CD4-positive, alpha-beta memory T cell (primary cell): ENCODE measurements around the gene PRAME. TPM values are rescaled to one million over a fixed set of nuclear protein-coding genes. Genes with fewer than 3 reads are reported as not detected.

Experiments used
- CTCF ChIA-PET: fragments of 350-600 bp; sonication (Branson Sonifier 250); formaldehyde crosslinking; loops from one replicate; lab custom pipeline; 2021; ENCODE audit warnings: inconsistent platforms; ENCODE audit not compliant: partially characterized antibody; lab: Charles Lee
- POLR2A ChIA-PET: fragments of 350-600 bp; sonication (Branson Sonifier 250); formaldehyde crosslinking; loops from one replicate; lab custom pipeline; 2021; ENCODE audit not compliant: partially characterized antibody; lab: Charles Lee
- DNase-seq, 5 donors: peaks; one replicate each; pipeline versions ENCODE4 v3.0.0 to v3.0.0-alpha.2; 2020 to 2022; ENCODE audit warnings: mixed read lengths in 1 of 5
- H3K27ac ChIP-seq: one replicate; pipeline ENCODE4 v1.7.0; 2013; ENCODE audit warnings: low read depth, low read length
- H3K27me3 ChIP-seq: 2 replicates; pipeline ENCODE4 v1.7.0; 2013; ENCODE audit warnings: mild to moderate bottlenecking, low read length, moderate library complexity; ENCODE audit not compliant: insufficient read depth
- H3K36me3 ChIP-seq: 2 replicates; pipeline ENCODE4 v1.7.0; 2013; ENCODE audit warnings: mild to moderate bottlenecking, low read length, moderate library complexity; ENCODE audit not compliant: insufficient read depth
- H3K4me1 ChIP-seq: 2 replicates; pipeline ENCODE4 v1.7.0; 2013; ENCODE audit warnings: mild to moderate bottlenecking, low read length, moderate library complexity; ENCODE audit not compliant: insufficient read depth
- H3K4me3 ChIP-seq, 2 donors: one replicate each; pipeline ENCODE4 v1.7.0; 2013; ENCODE audit warnings: low read length in 2 of 2, mild to moderate bottlenecking in 1 of 2
- H3K9me3 ChIP-seq, 2 donors: one replicate each; pipeline ENCODE4 v1.7.0; 2013; ENCODE audit warnings: low read length in 2 of 2, control low read depth in 1 of 2; ENCODE audit not compliant: control insufficient read depth in 1 of 2
- H3K27ac Mint-ChIP-seq, 7 donors: one replicate each; pipeline ENCODE4 v1.8.0; 2020 to 2021; ENCODE audit warnings: mixed read lengths in 7 of 7, mild to moderate bottlenecking in 6 of 7, inconsistent platforms in 3 of 7, moderate library complexity in 3 of 7
- H3K27me3 Mint-ChIP-seq, 2 donors: one replicate each; pipeline ENCODE4 v1.8.0; 2020 to 2021; ENCODE audit warnings: mixed read lengths in 2 of 2
- H3K36me3 Mint-ChIP-seq, 2 donors: one replicate each; pipeline ENCODE4 v1.8.0; 2020 to 2021; ENCODE audit warnings: mixed read lengths in 2 of 2, inconsistent platforms in 1 of 2, mild to moderate bottlenecking in 1 of 2
- H3K4me1 Mint-ChIP-seq, 4 donors: one replicate each; pipeline ENCODE4 v1.8.0; 2020 to 2021; ENCODE audit warnings: mixed read lengths in 4 of 4, mild to moderate bottlenecking in 1 of 4
- H3K4me3 Mint-ChIP-seq, 8 donors: one replicate each; pipeline ENCODE4 v1.8.0; 2020 to 2021; ENCODE audit warnings: mixed read lengths in 8 of 8, mild to moderate bottlenecking in 7 of 8, moderate library complexity in 6 of 8, inconsistent platforms in 3 of 8
- H3K9me3 Mint-ChIP-seq, 8 donors: one replicate each; pipeline ENCODE4 v1.8.0; 2020 to 2021; ENCODE audit warnings: mixed read lengths in 8 of 8, mild to moderate bottlenecking in 5 of 8, inconsistent platforms in 3 of 8, moderate library complexity in 1 of 8
- intact Hi-C: fragments of 100-400 bp; cut with micrococcal nuclease; formaldehyde crosslinking; loops from one replicate; pipeline ENCODE4 v1.15.1; 2023
- polyA plus RNA-seq, 2 donors: library from polyadenylated mRNA; unstranded; fragments of 300-500 nt; fragmentation: Illumina TruSeq; gene quantifications; one replicate each; pipeline ENCODE4 v1.2.3, GENCODE V29; 2021
- total RNA-seq, 2 experiments: library from RNA; stranded (reverse); gene quantifications; one replicate each; pipeline ENCODE4 v1.2.3, GENCODE V29; 2021

Gene PRAME
- total and polyA plus RNA-seq, 4 experiments from 2014 or later: not detected

- Histone ChIP-seq H3K27ac (no peak overlapping the region), H3K27me3 (no peaks in the 10 kb centered on the region), H3K36me3 (no peaks in the 10 kb centered on the region), H3K4me3 (no peak overlapping the region), H3K9me3 (no peaks in the 10 kb centered on the region), H3K4me1 (no peaks in the 10 kb centered on the region)
- intact Hi-C loops: no loop called here
- no peaks in the 10 kb centered on the region for H3K36me3 Mint-ChIP-seq
- H3K9me3 Mint-ChIP-seq: no peaks in the 10 kb centered on the region
- peaks cover 13 to 21% of the 10 kb centered on the region in 2 donors for H3K27me3 Mint-ChIP-seq
- DNase-seq: no peak
- no peaks in the 10 kb centered on the region for H3K4me1 Mint-ChIP-seq
- no peak overlapping the region for H3K27ac Mint-ChIP-seq
- H3K4me3 Mint-ChIP-seq: no peak overlapping the region
- POLR2A ChIA-PET: no interaction called here
- CTCF ChIA-PET: no interaction called here
These were observed 30.3 kb downstream of the PRAME start for GRCh38 chr22:22528780-22529179.

DNA sequence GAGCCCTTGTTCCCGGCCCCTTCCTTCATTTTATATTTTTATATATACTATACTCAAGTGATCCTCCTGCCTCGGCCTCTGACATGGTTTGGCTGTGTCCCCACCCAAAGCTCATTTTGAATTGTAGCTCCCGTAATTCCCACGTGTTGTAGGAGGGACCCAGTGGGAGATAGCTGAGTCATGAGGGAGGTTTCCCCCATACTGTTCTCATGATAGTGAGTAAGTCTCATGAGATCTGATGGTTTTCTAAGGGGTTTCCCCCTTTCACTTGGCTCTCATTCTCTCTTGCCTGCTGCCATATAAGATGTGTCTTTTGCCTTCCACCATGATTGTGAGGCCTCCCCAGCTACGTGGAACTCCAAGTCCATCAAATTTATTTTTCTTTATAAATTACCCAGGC lies 31.8 kb downstream of the PRAME start:
- CTCF ChIA-PET: interaction anchor here (0.9 to 1.2 kb wide), 2 partner anchors 18 to 23 kb away, joined by 3 read pairs; no protein-coding TSS in a partner anchor
- Histone ChIP-seq H3K36me3 (no peaks in the 10 kb centered on the region), H3K27me3 (no peaks in the 10 kb centered on the region), H3K27ac (no peak overlapping the region), H3K4me3 (no peak overlapping the region), H3K9me3 (no peaks in the 10 kb centered on the region), H3K4me1 (no peaks in the 10 kb centered on the region)
- intact Hi-C loops: no loop called here
- Mint-ChIP-seq H3K9me3 (peaks cover 0 to 2% (median 0%) of the 10 kb centered on the region in 8 donors), H3K4me1 (no peaks in the 10 kb centered on the region), H3K27me3 (peaks cover 10 to 25% of the 10 kb centered on the region in 2 donors), H3K27ac (no peak overlapping the region), H3K4me3 (no peak overlapping the region), H3K36me3 (no peaks in the 10 kb centered on the region)
- no peak for DNase-seq
- POLR2A ChIA-PET: no interaction called here

- Histone ChIP-seq H3K4me3 (no peak overlapping the region), H3K4me1 (peaks cover 6% of the 10 kb centered on the region), H3K27ac (no peak overlapping the region), H3K36me3 (no peaks in the 10 kb centered on the region), H3K27me3 (no peaks in the 10 kb centered on the region), H3K9me3 (no peaks in the 10 kb centered on the region)
- Mint-ChIP-seq H3K27me3 (peaks cover 10 to 25% of the 10 kb centered on the region in 2 donors), H3K9me3 (peaks cover 0 to 2% (median 0%) of the 10 kb centered on the region in 8 donors), H3K4me3 (no peak overlapping the region), H3K4me1 (no peaks in the 10 kb centered on the region), H3K36me3 (no peaks in the 10 kb centered on the region), H3K27ac (no peak overlapping the region)
- POLR2A ChIA-PET: no interaction called here
- CTCF ChIA-PET: interaction anchor here (0.9 kb wide), 1 partner anchor 22 kb away, joined by 3 read pairs; no protein-coding TSS in a partner anchor
- no peak for DNase-seq
- intact Hi-C loops: no loop called here
These were observed 32.7 kb downstream of the PRAME start for GRCh38 chr22:22526125-22526912.

DNA sequence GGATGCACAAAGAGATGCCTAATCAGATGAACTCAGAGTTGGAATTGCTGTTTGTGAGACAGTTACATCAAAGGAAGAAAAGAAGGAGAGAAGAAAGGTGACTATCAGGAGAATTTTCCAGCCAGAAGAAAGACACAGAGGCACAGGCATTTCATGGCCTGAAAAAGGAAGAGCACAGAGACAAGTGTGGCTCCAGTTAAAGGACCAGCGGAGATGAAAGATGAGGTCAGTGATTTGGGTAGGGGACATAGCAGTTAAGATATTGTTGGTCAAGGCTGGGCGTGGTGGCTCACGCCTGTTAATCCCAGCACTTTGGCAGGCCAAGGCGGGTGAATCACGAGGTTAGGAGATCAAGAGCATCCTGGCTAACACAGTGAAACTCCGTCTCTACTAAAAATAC lies 35.6 kb downstream of the PRAME start:
- Histone ChIP-seq H3K36me3 (no peaks in the 10 kb centered on the region), H3K9me3 (no peaks in the 10 kb centered on the region), H3K27ac (no peak overlapping the region), H3K4me1 (peaks cover 15% of the 10 kb centered on the region), H3K4me3 (no peak overlapping the region), H3K27me3 (no peaks in the 10 kb centered on the region)
- Mint-ChIP-seq H3K4me3 (no peak overlapping the region), H3K4me1 (peaks cover 0 to 4% (median 0%) of the 10 kb centered on the region in 4 donors), H3K27ac (no peak overlapping the region), H3K27me3 (peaks cover 7 to 20% of the 10 kb centered on the region in 2 donors), H3K9me3 (peaks cover 0 to 2% (median 0%) of the 10 kb centered on the region in 8 donors), H3K36me3 (no peaks in the 10 kb centered on the region)
- ChIA-PET CTCF (no interaction called here), POLR2A (no interaction called here)
- no peak for DNase-seq
- intact Hi-C loops: no loop called here

GRCh38 chr22:22521631-22522030 lies 37.4 kb downstream of the PRAME start:
- intact Hi-C loops: no loop called here
- peaks cover 7 to 22% of the 10 kb centered on the region in 2 donors for H3K27me3 Mint-ChIP-seq
- CTCF ChIA-PET: no interaction called here

DNA sequence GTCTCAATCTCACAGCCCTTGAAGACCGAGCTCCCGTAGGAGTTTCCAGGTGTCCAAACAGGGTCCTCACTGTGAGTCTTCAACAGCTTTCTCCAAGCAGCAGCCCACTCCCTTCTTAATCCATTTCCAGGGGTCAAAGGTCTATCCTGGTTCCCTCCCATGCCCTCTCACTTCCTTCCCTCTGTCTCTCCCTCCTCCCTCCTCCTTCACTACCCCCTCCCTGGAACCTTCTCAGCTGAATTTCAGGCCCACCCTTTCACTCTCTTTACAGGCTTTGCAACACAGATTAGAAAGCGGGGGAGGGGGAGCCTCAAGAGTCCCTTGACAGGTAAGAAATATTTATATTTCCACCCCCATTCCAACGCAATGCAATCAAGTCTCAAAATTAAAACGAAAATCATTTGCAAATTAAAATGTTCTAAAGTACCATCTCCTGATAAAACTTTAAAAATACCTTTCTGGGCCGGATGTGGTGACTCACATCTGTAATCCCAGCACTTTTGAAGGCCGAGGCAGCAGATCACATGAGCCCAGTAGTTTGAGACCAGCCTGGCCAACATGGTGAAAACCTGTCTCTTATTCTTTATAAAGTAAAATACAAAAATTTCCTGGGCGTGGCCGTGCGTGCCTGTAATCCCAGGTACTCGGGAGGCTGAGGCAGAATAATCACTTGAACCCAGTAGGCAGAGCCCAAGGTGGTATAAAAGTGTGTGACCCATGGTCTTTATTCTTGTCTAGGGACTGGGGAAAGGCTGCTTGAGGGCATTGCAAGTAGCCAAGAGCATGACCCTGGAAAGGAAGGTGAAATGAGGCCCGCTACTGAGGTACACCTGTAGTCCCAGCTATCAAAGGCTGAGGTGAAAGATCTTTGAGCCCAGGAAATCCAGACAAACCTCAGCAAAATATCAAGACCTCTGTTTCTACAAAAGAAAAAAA lies 38.1 kb downstream of the PRAME start:
- H3K27ac ChIP-seq: no peak overlapping the region
- Mint-ChIP-seq H3K27me3 (peaks cover 7 to 21% of the 10 kb centered on the region in 2 donors), H3K4me1 (peaks cover 0 to 4% (median 0%) of the 10 kb centered on the region in 4 donors), H3K9me3 (peaks cover 0 to 2% (median 0%) of the 10 kb centered on the region in 8 donors), H3K27ac (no peak overlapping the region), H3K4me3 (no peak overlapping the region), H3K36me3 (no peaks in the 10 kb centered on the region)
- CTCF ChIA-PET: interaction anchor here (0.6 to 2.4 kb wide), 2 partner anchors 12 to 17 kb away, joined by 4 to 9 read pairs; partner anchors contain the start of gene ZNF280B
- no peaks in the 10 kb centered on the region for H3K27me3 ChIP-seq
- H3K4me1 ChIP-seq: peaks cover 15% of the 10 kb centered on the region
- no peaks in the 10 kb centered on the region for H3K9me3 ChIP-seq
- intact Hi-C loops: no loop called here
- POLR2A ChIA-PET: no interaction called here
- DNase-seq: no peak
- H3K36me3 ChIP-seq: no peaks in the 10 kb centered on the region
- H3K4me3 ChIP-seq: no peak overlapping the region

More at GRCh38 chr22:22521631-22522030, 37.4 kb downstream of the PRAME start:
- Histone ChIP-seq H3K4me1 (peaks cover 15% of the 10 kb centered on the region), H3K27ac (no peak overlapping the region), H3K36me3 (no peaks in the 10 kb centered on the region), H3K4me3 (no peak overlapping the region), H3K27me3 (no peaks in the 10 kb centered on the region), H3K9me3 (no peaks in the 10 kb centered on the region)
- no peaks in the 10 kb centered on the region for H3K36me3 Mint-ChIP-seq
- DNase-seq: no peak
- peaks cover 0 to 2% (median 0%) of the 10 kb centered on the region in 8 donors for H3K9me3 Mint-ChIP-seq
- POLR2A ChIA-PET: interaction anchor here (0.6 kb wide), 1 partner anchor 1485 kb away, joined by 3 read pairs; no protein-coding TSS in a partner anchor
- peaks cover 0 to 4% (median 0%) of the 10 kb centered on the region in 4 donors for H3K4me1 Mint-ChIP-seq
- H3K4me3 Mint-ChIP-seq: no peak overlapping the region
- H3K27ac Mint-ChIP-seq: peak overlapping the region in 1 of 7 donors; percentile 6
